ENCODE results near the gene KCNAB3. TPM values are rescaled to one million over a fixed set of nuclear protein-coding genes. Genes with fewer than 3 reads are reported as not detected.
A peak's percentile ranks its signal among the peaks of the same experiment; 100 is the strongest.

Gene KCNAB3
- polyA plus RNA-seq, 1 donor (not counting 4 experiments of a cell fraction or from before 2014, with no cell fraction given) = 2.0 TPM

DNA sequence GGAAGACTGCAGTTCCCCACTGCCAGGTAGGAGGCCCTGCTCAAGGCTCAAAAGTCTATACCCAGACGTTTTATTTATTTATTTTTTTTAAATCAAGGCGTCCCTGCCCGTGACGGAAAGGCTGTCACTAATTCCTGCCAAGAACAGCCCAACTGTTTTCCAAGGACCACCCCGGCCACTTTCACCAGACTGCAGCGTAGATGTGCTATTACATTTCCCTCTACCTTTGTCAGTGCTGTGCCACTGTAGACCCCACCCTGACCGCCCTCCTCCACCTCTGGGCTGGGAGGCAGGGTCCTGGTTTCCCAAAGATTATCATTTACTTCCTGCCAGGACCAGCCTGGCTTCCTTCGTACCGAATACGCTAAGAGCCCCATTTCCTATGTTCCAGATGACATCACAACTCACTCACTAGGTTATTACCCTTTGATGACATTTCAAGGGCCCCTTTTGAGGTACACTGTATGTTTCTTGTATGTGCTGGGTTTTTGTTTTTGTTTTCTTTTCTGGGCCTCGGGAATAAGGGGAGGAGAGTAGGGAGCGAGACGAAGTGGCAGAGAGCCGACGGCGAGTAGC lies 7.3 kb downstream of the KCNAB3 start:
- Histone ChIP-seq H3K4me1 (ENCODE audit: control insufficient read depth, extremely low read depth, insufficient read depth, low read length) (peaks cover 9% of the 10 kb centered on the region), H3K4me2 (ENCODE audit: control insufficient read depth, extremely low read depth, insufficient read depth, low read depth, low read length) (peak overlapping the region; percentile 84), H2AFZ (ENCODE audit: control insufficient read depth, low read length) (peak overlapping the region; percentile 89), H4K20me1 (ENCODE audit: control insufficient read depth, extremely low read depth, insufficient read depth, low read length) (no peaks in the 10 kb centered on the region), H3K79me2 (ENCODE audit: control insufficient read depth, insufficient read depth, low read length) (no peaks in the 10 kb centered on the region), H3K9me1 (ENCODE audit: control insufficient read depth, extremely low read depth, insufficient read depth, low read length) (no peaks in the 10 kb centered on the region), H3K9ac (ENCODE audit: control insufficient read depth, extremely low read depth, insufficient read depth, low read length) (peak overlapping the region; percentile 63), H3K9me3 (ENCODE audit: control insufficient read depth, low read depth, low read length) (no peaks in the 10 kb centered on the region), H3K36me3 (ENCODE audit: control insufficient read depth in 2 of 2, extremely low read depth in 1 of 2, insufficient read depth in 2 of 2, low read length in 2 of 2) (no peaks in the 10 kb centered on the region), H3K27me3 (ENCODE audit: control insufficient read depth, extremely low read depth, insufficient read depth, low read length) (no peaks in the 10 kb centered on the region), H3K27ac (ENCODE audit: control insufficient read depth, insufficient read depth, low read length) (peak overlapping the region; percentile 34), H3K4me3 (ENCODE audit: control insufficient read depth in 2 of 3, extremely low read depth in 1 of 3, insufficient read depth in 2 of 3, low read depth in 1 of 3, low read length in 3 of 3) (peak overlapping the region in 2 of 3 experiments; percentile 51 to 71)
- TF ChIP-seq EZH2 (IDR thresholded peaks at IDR 0.05; ENCODE audit: low read length) = no peak
- TF ChIP-seq, protein P1, sequence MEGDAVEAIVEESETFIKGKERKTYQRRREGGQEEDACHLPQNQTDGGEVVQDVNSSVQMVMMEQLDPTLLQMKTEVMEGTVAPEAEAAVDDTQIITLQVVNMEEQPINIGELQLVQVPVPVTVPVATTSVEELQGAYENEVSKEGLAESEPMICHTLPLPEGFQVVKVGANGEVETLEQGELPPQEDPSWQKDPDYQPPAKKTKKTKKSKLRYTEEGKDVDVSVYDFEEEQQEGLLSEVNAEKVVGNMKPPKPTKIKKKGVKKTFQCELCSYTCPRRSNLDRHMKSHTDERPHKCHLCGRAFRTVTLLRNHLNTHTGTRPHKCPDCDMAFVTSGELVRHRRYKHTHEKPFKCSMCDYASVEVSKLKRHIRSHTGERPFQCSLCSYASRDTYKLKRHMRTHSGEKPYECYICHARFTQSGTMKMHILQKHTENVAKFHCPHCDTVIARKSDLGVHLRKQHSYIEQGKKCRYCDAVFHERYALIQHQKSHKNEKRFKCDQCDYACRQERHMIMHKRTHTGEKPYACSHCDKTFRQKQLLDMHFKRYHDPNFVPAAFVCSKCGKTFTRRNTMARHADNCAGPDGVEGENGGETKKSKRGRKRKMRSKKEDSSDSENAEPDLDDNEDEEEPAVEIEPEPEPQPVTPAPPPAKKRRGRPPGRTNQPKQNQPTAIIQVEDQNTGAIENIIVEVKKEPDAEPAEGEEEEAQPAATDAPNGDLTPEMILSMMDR (optimal IDR thresholded peaks at IDR 0.05 in 1 of 3, IDR thresholded peaks at IDR 0.05 in 1 of 3, conservative IDR thresholded peaks at IDR 0.05 in 1 of 3; ENCODE audit: extremely low read depth in 1 of 3, insufficient read depth in 2 of 3, low read length in 3 of 3) = peak in 1 of 3 experiments; percentile 3
- DNase-seq (ENCODE audit: low read depth, low spot score) (no peak), FAIRE-seq (no peak)
- dilution Hi-C loops (cut with MboI; ENCODE audit: extremely low pct_ligation_motif_present, low sequenced_read_pairs) = no loop called here

GRCh38 chr17:7916808-7917207 lies 12.8 kb downstream of the KCNAB3 start:
- no peak for TF ChIP-seq EZH2 (IDR thresholded peaks at IDR 0.05; ENCODE audit: low read length)
- TF ChIP-seq, protein P1 (optimal IDR thresholded peaks at IDR 0.05 in 1 of 3, IDR thresholded peaks at IDR 0.05 in 1 of 3, conservative IDR thresholded peaks at IDR 0.05 in 1 of 3; ENCODE audit: extremely low read depth in 1 of 3, insufficient read depth in 2 of 3, low read length in 3 of 3) = no peak
- Histone ChIP-seq H3K27ac (ENCODE audit: control insufficient read depth, insufficient read depth, low read length) (peak overlapping the region; percentile 87), H3K27me3 (ENCODE audit: control insufficient read depth, extremely low read depth, insufficient read depth, low read length) (no peaks in the 10 kb centered on the region), H3K9me3 (ENCODE audit: control insufficient read depth, low read depth, low read length) (no peaks in the 10 kb centered on the region), H3K4me3 (ENCODE audit: control insufficient read depth in 2 of 3, extremely low read depth in 1 of 3, insufficient read depth in 2 of 3, low read depth in 1 of 3, low read length in 3 of 3) (no peak overlapping the region), H3K4me1 (ENCODE audit: control insufficient read depth, extremely low read depth, insufficient read depth, low read length) (peaks cover 23% of the 10 kb centered on the region), H3K9ac (ENCODE audit: control insufficient read depth, extremely low read depth, insufficient read depth, low read length) (peak overlapping the region; percentile 80), H3K9me1 (ENCODE audit: control insufficient read depth, extremely low read depth, insufficient read depth, low read length) (no peaks in the 10 kb centered on the region), H2AFZ (ENCODE audit: control insufficient read depth, low read length) (no peak overlapping the region), H3K36me3 (ENCODE audit: control insufficient read depth in 2 of 2, extremely low read depth in 1 of 2, insufficient read depth in 2 of 2, low read length in 2 of 2) (peaks cover 2 to 6% of the 10 kb centered on the region in 2 experiments), H4K20me1 (ENCODE audit: control insufficient read depth, extremely low read depth, insufficient read depth, low read length) (no peaks in the 10 kb centered on the region), H3K79me2 (ENCODE audit: control insufficient read depth, insufficient read depth, low read length) (no peaks in the 10 kb centered on the region), H3K4me2 (ENCODE audit: control insufficient read depth, extremely low read depth, insufficient read depth, low read depth, low read length) (peak overlapping the region; percentile 97)
- peak; percentile 34 for FAIRE-seq
- no peak for DNase-seq (ENCODE audit: low read depth, low spot score)
- dilution Hi-C loops (cut with MboI; ENCODE audit: extremely low pct_ligation_motif_present, low sequenced_read_pairs) = no loop called here
